Lung microvascular endothelial cell (primary cell): Measurements from ENCODE around the gene SLC1A4. TPM values are rescaled to one million over a fixed set of nuclear protein-coding genes. Genes with fewer than 3 reads are reported as not detected.
"Not testable (repeated sequence)": the region's sequence is repeated elsewhere in the genome, so short reads cannot be mapped to it uniquely, and the experiment has no call there.

Experiments
- DNase-seq, 2 donors: peaks; one replicate each; pipeline versions ENCODE4 v3.0.0 to v3.0.0-alpha.2; 2010; ENCODE audit warnings: low read depth in 2 of 2
- total RNA-seq: library from RNA; depleted of rRNA; stranded (reverse); fragments of >200 nt; gene quantifications from 2 replicates; pipeline ENCODE4 v1.2.1, GENCODE V29; 2014

Gene SLC1A4
- total RNA-seq, 1 donor from 2014 or later: 11.7 TPM

DNA sequence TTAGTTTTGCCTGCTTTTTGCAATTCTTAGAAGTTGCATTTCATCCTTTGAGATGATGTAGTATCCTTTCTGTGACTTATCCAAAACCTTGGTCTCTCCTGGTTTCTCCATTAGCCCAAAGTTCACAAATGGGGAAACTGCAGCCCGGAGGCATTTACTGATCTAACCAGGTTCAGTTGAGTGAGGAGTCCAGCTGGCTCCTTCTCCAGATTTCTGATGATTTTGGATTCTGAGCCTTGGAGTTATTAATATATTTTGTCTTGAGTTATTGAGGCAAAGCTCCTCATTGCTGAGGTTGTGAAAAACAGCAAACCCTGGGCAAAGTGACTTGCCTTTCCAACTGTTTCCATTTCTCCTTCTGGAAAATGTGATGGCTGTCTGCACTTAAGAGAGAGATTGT is 1.7 kb downstream of the SLC1A4 start:
- DNase-seq: no peak

DNA sequence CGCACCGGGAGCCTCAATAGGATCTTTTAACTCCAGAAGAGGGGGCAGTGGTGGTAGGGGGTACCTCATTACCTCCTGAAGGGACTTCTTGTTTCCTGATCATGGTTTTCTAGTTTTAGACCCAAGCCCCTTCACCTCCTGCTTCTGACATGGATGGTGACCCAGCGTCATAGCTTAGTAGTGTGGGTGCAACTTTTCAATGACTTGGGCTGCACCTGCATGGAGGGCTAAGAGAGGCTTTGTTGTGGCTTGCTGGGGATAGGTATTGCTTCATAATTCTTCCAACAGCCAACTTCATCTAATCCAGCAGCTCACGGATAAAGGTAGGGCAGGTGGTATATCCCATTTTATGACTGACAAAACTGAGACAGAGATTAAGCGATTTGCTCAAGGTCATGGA is 3.0 kb downstream of the SLC1A4 start:
- DNase-seq: no peak

DNA sequence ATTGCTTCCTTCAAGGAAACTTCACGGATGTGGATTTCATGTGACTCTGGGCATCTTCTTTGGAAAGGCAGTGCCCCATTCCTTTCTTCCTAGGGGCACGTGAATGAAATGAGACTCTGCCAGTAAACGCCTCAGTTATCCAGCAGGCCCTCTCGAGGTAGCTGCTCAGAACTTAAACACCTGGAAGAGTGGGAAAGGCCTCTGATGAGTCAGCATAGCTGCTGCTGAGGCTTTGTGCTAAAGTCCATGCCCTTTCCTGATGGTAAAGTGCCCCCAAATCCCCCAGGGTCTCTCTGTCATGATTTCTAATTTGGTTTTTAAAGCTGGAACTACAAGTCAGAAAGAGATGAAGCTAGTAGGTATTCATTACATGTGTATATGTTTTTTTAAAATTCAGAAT is 3.8 kb downstream of the SLC1A4 start:
- no peak for DNase-seq

DNA sequence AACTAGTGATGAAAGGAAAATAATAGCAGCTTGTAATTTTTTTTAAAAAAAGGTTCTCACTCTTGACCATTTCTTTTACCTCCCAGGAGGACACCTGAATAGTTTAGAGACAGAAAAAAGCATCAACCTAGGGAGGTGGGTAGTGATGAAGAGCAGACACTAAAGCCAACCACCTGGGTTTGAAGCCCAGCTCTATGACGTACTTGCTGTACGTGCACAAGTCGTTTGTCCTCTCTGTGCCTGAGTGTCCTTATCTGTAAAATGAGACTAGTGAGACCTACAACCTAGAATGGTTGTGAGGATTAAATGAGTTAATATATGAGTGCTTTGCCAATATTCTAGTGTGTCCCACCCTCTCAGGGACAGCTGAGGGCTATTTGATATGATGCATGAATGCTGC is 5.8 kb downstream of the SLC1A4 start:
- no peak for DNase-seq

DNA sequence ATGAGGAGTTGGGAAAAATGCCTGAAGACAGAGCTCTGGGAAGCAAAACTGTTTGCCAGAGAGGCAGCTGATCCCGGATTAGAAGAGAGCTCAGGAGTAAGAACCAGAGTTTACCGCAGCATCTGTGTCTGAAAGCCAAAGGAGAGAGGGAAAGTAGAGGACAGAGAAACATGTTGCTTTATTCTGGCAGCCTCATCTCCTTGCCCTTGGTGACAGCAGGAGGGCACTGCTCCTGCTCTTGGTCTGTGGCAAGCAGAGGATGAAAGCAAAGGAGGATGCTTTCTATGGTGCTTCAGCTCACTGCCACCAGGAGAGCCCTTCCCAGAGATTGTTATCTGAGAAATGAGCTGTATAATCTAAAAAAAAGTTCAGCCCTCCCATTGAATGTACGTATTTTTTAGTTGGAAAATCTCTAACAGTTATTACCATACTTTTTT is 7.7 kb downstream of the SLC1A4 start:
- DNase-seq: no peak

GRCh38 chr2:64998658-64999061 is 9.5 kb downstream of the SLC1A4 start:
- peak; percentile 91 to 93 for DNase-seq

- DNase-seq: no peak
Measured at GRCh38 chr2:64999754-65000153, 10.6 kb downstream of the SLC1A4 start.

DNA sequence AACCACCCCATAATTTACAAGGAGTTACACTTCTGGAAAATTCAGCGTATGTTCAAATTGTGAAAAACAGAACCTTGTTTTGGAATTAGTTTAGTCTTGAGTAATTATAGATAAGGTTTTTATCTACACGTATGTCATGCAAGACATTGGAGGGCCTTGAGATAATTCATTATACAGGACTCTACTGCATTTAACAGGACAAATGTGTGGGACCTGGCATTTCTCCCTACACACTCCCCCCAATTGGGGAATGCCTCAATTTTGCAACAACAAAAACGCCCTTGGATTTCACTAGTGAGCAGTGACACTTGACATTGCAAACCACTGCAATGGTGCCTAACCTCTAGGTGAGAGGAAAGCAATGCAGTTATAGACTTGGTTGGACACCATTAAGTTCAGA is 11.4 kb downstream of the SLC1A4 start:
- no peak for DNase-seq

GRCh38 chr2:65003037-65003436 is 13.8 kb downstream of the SLC1A4 start:
- DNase-seq: no peak

DNA sequence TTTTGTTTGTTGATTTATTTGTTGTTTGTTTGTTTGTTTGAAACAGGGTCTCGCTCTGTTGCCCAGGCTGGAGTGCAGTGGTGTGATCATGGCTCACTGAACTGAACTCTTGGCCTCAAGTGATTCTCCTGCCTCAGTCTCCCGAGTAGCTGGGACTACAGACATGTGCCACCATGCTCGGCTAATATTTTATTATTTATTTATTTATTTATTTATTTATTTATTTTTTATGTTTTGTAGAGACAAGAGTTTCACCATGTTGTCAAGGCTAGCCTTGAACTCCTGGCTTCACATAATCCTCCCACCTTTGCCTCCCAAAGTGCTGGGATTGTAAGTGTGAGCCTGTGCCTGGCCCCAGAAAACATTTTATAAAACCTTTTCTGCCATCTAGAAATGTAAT is 15.0 kb downstream of the SLC1A4 start:
- not testable (repeated sequence) for DNase-seq

GRCh38 chr2:65013776-65014175 is 24.6 kb downstream of the SLC1A4 start:
- DNase-seq: no peak

GRCh38 chr2:65015731-65016130 is 26.5 kb downstream of the SLC1A4 start:
- no peak for DNase-seq

DNA sequence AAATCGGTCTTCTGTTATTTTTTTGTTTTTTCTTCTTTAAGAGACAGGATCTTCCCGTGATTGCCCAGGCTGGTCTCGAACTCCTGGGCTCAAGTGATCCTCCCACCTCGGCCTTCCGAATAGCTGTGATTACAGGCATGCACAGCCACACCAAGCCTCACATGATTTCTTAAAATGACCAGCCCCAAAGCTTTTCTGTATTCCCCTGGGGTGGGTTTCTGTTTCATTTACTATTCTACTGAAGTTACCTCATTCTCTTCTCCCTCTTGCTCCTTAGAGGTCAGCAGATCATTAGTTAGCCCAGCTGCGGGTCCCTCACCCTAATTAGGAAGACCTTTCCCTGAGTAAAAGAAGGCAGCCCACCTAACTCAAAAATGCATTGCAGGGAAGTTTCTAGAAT is 27.6 kb downstream of the SLC1A4 start:
- DNase-seq: no peak

GRCh38 chr2:65017335-65017734 is 28.1 kb downstream of the SLC1A4 start:
- DNase-seq: peak in 1 of 2 donors; percentile 64

- DNase-seq: no peak
Measured at GRCh38 chr2:65018141-65018582, 29.0 kb downstream of the SLC1A4 start.

GRCh38 chr2:65019010-65019409 is 29.8 kb downstream of the SLC1A4 start:
- DNase-seq: no peak

DNA sequence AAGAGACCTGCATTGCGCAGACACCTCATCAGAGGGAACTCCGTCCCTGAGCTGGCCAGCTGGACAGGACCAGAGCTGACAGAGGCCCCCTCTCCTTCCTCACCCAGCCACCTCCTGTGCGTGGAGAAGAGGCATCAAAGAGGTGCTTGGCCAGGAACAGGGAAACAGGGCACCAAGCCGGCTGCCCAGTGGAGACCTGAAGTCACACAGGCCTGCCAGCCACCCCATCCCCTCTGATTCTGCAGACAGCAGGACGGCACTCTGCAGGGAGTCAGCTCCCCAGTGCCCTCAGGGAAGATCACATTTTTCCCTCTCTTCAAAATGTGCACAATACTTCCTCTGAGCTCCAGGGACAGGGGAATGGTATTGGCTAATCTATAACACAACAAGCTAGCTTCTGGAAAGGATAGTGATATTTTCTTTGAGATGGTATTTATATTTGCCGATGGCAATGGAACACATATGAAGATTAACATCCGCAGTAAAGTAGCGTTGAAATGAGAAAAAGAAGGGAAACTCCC is 30.5 kb downstream of the SLC1A4 start:
- DNase-seq: no peak

DNA sequence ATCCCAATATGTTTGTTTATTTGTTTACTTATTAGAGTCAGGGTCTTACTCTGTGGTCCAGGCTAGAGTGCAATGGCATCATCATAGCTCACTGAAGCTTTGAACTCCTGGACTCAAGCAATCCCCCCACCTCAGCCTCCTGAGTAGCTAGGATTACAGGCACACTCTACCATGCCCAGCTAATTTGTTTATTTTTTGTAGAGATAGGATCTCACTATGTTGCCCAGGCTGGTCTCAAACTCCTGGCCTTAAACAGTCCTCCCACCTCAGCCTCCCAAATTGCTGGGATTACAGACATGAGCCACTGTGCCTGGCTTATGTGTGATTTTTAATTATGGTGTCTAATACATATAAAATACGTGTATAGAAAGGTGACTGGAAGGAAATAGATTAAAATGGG is 31.1 kb downstream of the SLC1A4 start:
- DNase-seq: not testable (repeated sequence)

DNA sequence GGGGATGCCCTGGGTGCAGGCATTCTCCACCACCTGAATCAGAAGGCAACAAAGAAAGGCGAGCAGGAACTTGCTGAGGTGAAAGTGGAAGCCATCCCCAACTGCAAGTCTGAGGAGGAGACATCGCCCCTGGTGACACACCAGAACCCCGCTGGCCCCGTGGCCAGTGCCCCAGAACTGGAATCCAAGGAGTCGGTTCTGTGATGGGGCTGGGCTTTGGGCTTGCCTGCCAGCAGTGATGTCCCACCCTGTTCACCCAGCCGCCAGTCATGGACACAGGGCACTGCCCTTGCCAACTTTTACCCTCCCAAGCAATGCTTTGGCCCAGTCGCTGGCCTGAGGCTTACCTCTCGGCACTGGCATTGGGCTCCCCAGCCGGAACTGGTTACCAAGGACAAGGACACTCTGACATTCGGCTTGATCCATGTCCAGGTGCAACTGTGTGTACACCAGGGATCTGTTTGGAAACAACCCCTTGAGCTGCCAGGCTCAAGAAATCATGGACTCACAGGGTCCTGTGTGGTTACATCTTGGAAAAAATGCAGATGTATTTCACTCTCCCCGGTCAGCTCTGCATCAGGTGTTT is 31.8 kb downstream of the SLC1A4 start:
- DNase-seq: no peak

DNA sequence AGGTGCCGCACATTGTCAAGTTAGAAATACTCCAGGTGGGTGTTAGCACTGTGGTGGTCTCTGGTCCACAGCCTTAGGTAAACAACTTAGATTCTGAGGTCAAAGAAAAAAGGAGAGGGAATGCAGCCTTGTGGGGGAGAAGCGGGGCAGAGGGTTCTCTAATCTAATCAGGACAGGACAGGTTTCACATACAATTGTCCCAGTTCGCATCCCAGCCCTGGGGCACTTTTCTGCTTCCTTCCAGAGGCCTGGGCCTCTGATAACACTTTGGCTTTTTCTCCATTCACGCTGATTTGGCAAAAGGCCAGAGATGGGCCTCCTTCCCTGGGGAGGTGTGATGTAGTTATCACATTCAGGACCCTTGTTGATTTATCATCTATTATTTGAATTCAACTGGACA is 32.5 kb downstream of the SLC1A4 start:
- no peak for DNase-seq

DNA sequence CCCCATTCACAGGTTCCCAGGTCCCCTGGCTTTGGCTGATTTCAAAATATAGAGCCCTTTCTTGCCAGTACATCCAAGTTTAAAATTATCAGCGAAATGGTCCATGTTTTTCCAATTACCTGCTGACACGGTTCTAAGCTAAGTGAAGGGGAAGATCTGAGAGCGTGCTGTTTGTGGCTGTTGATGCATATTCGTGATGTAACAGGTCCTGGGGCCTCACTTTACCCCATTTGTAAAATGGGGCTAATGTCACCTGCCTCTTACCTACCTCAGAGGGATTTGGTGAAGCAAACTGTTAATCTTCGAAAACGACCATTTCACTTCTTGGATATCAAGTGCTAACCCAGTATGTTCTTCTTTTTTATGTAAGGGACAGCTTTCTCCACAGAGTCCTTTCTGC is 33.0 kb downstream of the SLC1A4 start:
- DNase-seq: no peak

GRCh38 chr2:65023742-65024141 is 34.5 kb downstream of the SLC1A4 start:
- no peak for DNase-seq

DNA sequence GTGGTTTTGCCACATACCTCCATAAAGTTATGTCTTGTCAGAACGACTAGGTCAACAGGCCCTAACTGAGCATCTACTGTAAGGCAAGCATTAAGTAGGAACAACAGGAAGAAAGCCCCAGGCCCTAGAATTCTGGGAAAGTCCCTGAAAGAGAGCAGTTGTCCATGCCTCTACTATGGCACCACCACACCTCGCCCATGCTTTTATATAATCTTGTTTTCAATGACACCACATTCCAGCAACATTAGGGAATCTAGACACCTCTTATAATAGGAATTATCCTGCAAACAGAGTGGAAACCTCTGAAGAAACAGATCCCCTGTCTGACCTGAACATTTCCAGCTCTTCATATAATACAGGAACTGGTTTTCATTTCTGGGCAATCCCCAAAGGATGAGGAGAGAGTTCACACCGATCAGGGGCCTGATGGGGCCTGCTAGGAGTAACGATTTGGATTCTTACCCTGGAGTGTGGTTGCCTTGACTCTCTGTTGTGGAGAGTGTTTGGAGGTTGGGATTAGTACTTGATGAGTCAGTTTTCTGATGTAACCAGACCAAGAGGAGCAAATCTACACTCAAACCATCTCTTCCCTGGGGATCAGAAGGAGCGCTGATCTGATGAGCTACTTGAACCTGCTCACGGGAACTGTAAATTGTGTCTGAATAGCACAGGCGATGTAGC is 35.1 kb downstream of the SLC1A4 start:
- DNase-seq: no peak
